SK-N-DZ (cell line): Measurements from ENCODE around the gene XYLT1.
"Not testable (repeated sequence)": the region's sequence is repeated elsewhere in the genome, so short reads cannot be mapped to it uniquely, and the experiment has no call there.

Source experiments
- DNase-seq: peaks from one replicate; pipeline ENCODE4 v3.0.0-alpha.2; 2015; ENCODE audit warnings: low spot score

The XYLT1 gene

DNA sequence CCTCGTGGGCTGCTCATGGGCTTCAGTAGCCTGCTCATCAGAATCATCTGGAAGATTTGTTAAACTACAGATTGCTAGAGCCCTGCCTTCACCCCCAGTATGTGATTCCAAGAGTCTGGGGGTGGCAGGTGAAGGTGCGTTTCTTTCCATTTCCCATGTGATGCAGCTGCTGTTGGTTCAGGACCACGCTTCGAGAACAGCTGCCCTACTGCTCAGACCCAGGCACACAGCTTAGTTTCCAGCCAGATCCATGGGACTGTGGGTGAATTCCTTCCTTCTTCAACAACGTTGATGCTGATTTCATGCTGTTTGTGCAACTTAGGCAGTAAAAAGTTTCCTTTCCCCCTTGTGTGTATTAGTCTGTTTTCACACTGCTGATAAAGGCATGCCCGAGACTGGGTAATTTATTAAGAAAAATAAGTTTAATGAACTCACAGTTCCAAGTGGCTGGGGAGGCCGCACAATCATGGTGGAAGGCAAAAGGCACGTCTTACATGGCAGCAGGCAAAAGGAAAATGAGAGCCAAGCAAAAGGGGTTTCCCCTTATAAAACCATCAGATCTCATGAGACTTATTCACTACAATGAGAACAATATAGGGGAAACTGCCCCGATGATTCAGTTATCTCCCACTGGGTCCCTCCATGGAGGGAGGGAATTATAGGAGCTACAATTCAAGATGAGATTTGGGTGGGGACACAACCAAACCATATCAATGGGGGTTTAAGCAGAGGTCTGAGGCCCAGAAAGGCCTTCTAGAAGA, 159.2 kb downstream of the XYLT1 start:
- no peak for DNase-seq

DNA sequence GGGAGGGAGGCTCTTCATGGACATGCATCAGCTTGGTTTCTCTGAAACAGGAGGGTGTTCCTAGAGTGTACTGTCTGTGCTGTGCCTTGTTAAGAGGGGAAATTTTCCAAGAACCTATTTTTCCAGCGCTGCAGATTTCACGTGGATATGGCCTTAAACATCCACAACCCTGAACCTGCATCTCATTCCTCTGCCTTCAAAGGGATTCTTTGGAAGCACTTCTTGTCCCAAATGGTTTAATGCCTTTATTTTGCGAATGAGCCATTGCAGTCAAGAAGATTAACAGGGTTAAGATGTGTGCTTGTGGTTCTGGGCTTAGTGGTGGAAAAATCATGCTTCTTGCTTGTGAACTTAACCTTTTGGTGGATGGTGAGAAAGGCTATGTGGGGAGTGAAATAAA, 161.2 kb downstream of the XYLT1 start:
- DNase-seq: no peak

DNA sequence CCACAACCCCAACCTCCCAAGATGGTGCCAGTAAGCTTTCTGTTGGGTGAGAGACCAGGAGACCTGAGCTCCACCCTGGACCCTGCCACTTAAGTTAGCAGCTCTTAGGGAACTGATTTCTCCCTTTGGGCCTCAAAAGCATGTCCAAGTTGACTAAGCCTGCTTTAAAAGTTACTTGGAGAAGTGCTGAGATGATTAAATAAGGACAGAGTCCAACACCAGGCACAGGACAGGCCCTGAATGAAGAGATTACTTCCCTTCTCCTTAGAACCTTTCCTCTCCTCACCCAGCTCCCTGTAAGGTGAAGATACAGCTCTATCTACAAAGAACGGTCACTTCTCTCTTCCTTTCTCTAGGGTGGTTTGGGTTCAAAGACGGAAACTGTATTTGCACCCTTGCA, 162.6 kb downstream of the XYLT1 start:
- no peak for DNase-seq

- DNase-seq: no peak
These were observed 163.3 kb downstream of the XYLT1 start for GRCh38 chr16:17307504-17307903.

DNA sequence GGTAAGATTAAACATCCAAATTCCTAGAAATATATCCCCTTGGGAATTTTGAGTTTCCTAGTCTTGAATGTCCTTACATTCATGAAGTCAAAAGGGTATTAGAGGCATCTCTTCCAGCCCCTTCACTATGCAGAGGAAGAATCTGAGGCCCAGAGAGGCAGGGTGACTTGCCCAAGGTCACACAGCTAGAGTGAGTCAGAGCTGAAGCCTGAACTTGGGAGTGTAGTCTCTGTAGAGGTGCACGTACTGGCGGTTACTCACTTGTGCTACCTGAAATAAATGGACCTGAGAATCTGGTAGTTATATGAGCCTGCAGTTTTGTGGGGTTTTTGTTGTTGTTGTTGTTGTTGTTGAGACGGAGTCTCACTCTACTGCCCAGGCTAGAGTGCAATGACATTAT, 164.0 kb downstream of the XYLT1 start:
- DNase-seq: no peak

GRCh38 chr16:17306211-17306610, 164.5 kb downstream of the XYLT1 start:
- DNase-seq: not testable (repeated sequence)

GRCh38 chr16:17305694-17306093, 165.1 kb downstream of the XYLT1 start:
- no peak for DNase-seq

DNA sequence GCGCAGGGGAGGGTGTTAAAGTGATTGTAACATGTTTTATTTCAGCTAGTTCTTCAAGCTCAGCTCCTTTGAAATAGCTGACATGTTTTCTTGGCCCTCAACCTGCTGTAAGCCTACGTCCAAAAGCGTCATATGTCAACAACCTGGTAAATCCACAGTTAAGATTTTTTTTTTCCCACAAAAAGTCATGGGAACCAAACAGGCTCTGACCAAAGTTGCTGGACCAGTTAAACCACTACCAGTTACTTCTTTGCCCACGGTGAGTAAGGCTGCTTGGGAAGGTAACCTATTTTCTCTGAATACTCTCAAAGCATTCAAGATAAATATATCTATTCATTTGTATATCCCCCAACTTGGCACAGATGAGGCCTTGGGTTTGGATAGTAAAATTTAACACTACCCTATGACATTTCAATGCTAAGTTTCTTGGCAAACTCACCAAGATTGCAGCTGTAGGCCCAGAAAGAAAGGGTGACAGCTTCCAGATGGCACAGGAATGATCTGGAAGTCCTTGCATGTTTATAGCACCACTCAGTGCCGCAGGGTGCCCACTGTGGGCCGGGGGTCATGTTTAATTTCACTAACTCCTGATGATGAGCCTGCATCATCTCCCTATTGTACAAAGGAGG, 166.2 kb downstream of the XYLT1 start:
- no peak for DNase-seq

- no peak for DNase-seq
These were observed 166.7 kb downstream of the XYLT1 start for GRCh38 chr16:17304106-17304490.

- DNase-seq: no peak
These were observed 167.7 kb downstream of the XYLT1 start for GRCh38 chr16:17303101-17303500.

DNA sequence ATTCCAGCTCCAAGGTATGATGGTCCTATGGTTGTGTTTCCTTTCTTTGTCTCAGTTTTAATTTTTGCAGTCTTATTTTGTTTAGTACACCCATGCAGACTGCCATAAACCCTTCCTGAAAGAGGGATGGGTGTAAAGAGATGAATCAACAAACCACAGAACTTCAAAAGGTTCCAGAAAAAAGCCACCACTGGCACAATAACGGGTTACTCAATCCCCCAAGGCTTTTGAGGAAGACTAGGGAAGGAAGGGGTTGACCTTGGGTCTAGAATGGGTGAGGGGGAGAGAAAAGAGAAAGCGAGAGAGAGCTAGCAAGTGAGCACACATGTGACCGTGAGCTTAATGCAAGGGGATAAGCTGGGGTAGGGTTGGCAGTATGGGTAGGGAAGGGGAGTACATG, 168.1 kb downstream of the XYLT1 start:
- DNase-seq: no peak

DNA sequence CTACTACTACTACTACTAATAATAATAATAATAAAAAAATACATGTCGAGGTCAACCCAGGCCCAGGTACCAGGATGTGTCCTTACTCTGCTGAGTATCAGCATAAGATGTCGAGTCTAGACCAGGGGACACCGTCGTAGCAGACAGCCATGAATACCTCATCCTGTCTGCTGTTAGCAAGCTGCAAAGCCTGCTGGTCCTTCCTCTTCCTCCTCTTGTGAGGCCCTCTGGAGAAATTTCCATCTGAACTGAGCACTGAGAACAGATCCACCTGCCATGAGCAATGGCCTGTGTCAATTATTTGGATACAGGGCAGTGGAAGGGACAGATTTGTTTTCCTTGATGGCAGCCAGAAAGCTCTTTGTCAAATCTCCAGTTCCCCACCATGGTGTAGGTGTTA, 168.5 kb downstream of the XYLT1 start:
- DNase-seq: no peak

- no peak for DNase-seq
These were observed 169.1 kb downstream of the XYLT1 start for GRCh38 chr16:17301593-17302135.

- no peak for DNase-seq
These were observed 169.6 kb downstream of the XYLT1 start for GRCh38 chr16:17301184-17301583.

GRCh38 chr16:17299790-17300189, 171.0 kb downstream of the XYLT1 start:
- DNase-seq: no peak

DNA sequence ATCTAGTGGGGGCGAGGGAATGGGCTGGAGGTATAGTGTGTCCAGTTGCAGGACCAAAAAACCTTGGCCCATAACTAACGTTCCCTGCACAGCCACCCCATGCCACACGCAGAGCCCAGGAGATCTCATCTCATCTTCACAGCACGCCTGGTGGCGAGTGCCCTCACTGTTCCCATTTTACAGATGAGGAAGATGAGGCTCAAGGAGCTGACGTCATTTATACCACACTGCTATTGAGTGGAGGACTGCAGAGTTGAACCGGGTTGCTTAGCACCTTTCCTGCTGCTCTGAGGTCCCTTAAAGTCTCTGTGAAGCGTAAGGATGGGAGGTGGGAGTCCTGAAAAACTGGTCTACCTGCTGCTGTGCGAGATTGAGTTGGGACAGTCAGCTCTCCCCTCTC, 172.5 kb downstream of the XYLT1 start:
- DNase-seq: no peak

DNA sequence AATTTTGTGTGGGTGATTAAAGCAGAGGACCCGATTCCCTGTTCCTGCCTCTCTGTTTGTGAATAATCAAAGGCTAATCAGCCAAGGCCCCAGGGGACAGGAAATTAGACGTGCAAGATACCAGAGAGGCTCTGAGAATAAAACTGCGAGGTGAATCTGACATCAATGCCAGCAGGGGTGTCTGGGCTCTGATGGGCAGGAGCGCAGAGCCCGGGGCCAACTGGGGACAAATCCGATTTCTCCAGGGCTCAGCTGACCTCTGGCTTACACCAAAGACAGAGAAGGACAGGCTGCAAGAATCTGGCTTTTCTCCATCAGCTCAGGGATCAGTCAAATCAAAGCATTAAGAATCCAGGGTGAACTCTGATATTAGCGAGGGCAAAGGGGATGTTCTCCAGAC, 174.3 kb downstream of the XYLT1 start:
- DNase-seq: peak; percentile 70

DNA sequence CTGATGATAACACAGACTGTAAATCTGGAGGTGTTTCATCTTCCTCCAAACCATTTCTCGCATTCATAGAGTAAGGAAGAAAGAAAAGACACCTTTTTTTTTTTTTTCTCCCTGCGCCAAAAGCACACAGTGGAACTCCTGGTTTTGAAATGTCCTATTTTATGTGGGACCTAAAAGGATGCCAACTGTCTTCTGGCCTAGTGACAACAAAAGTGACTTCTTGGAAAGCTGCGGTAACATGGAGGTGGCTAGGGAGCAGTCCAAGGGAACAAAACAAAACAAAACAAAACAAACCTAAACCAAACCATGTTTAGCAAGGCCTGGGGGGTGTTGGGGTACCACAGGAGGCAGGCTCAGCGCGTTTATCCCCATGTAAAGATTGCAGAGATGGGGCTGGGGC, 174.8 kb downstream of the XYLT1 start:
- no peak for DNase-seq

DNA sequence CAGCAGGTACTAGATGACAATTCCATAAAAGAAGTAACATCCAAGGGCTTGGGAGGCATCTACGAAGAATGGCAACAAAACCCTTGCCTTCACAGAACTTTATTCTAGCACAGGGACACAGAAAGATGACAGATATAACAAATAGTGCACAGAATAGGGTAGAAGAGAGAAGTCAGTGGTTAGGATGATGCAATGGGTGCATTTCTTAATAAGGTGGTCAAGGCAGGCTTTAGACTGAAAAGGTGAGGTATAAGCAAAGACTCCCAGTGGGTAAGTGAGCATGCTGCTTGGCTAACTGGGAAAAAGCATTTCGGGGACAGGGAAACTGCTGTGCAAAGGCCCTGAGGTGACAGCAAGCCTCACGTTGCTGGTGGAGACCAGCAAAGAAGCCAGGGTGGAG, 175.9 kb downstream of the XYLT1 start:
- no peak for DNase-seq

- no peak for DNase-seq
These were observed 176.8 kb downstream of the XYLT1 start for GRCh38 chr16:17293813-17294558.

GRCh38 chr16:17291289-17291688, 179.5 kb downstream of the XYLT1 start:
- no peak for DNase-seq
